Neural cell (in vitro differentiated cells): Measurements from ENCODE around the gene MYO1D. TPM values are rescaled to one million over a fixed set of nuclear protein-coding genes. Genes with fewer than 3 reads are reported as not detected.

ENCODE experiments used
- H2AFZ ChIP-seq: fragments of 200-600, 300-800 bp; sonication (generic), shearing (Covaris generic); 2 replicates; pipeline ENCODE4 v1.6.0; 2014; ENCODE audit warnings: low read depth, mild to moderate bottlenecking, antibody characterized with exemption, low read length, moderate library complexity
- H3F3A ChIP-seq: fragments of 200-600 bp; shearing (Covaris generic); 2 replicates; pipeline ENCODE4 v1.6.1; 2016; ENCODE audit warnings: mild to moderate bottlenecking, moderate library complexity, mixed read lengths, antibody characterized with exemption, low read length; ENCODE audit not compliant: insufficient read depth, poor library complexity, severe bottlenecking
- H3K27ac ChIP-seq: fragments of 200-600, 300-800 bp; sonication (generic), shearing (Covaris generic); 2 replicates; pipeline ENCODE4 v1.5.1; 2014; ENCODE audit warnings: mild to moderate bottlenecking, low read length, moderate library complexity
- H3K27me3 ChIP-seq: fragments of 300-800, 200-600 bp; sonication (generic), shearing (Covaris generic); 2 replicates; pipeline ENCODE4 v1.6.0; 2014; ENCODE audit warnings: mild to moderate bottlenecking, low read depth, low read length, moderate library complexity; ENCODE audit not compliant: insufficient read depth
- H3K36me3 ChIP-seq: fragments of 300-800, 200-600 bp; sonication (generic), shearing (Covaris generic); 2 replicates; pipeline ENCODE4 v1.5.1; 2014; ENCODE audit warnings: mild to moderate bottlenecking, antibody characterized with exemption, low read length, moderate library complexity; ENCODE audit not compliant: insufficient read depth
- H3K4me2 ChIP-seq: fragments of 300-800, 200-600 bp; sonication (generic), shearing (Covaris generic); 2 replicates; pipeline ENCODE4 v1.6.0; 2014; ENCODE audit warnings: mild to moderate bottlenecking, low read length
- H3K4me3 ChIP-seq: fragments of 300-800, 200-600 bp; sonication (generic), shearing (Covaris generic); 2 replicates; pipeline ENCODE4 v1.5.1; 2014; ENCODE audit warnings: mild to moderate bottlenecking, low read length, moderate library complexity
- H3K79me2 ChIP-seq: fragments of 200-600 bp; shearing (Covaris generic); replicated peaks from 2 replicates; pipeline ENCODE4 v1.6.0; 2014; ENCODE audit warnings: mild to moderate bottlenecking, low read length, moderate library complexity; ENCODE audit not compliant: insufficient read depth
- H3K9ac ChIP-seq: fragments of 300-800, 200-600 bp; sonication (generic), shearing (Covaris generic); 2 replicates; pipeline ENCODE4 v1.6.1; 2016; ENCODE audit warnings: mild to moderate bottlenecking, low read length, mixed read lengths
- H3K9me2 ChIP-seq: fragments of 200-600 bp; shearing (Covaris generic); 2 replicates; pipeline ENCODE4 v1.6.1; 2016; ENCODE audit warnings: mild to moderate bottlenecking, low read length, mixed read lengths; ENCODE audit not compliant: insufficient read depth
- H3K9me3 ChIP-seq: fragments of 200-600, 300-800 bp; sonication (generic), shearing (Covaris generic); 2 replicates; pipeline ENCODE4 v1.6.1; 2016; ENCODE audit warnings: mild to moderate bottlenecking, mixed run types, low read length, moderate library complexity, mixed read lengths
- H4K20me1 ChIP-seq: fragments of 200-600 bp; shearing (Covaris generic); 2 replicates; pipeline ENCODE4 v1.6.1; 2016; ENCODE audit warnings: mild to moderate bottlenecking, mixed run types; ENCODE audit not compliant: insufficient read depth
- EP300 ChIP-seq: fragments of 450-650 bp; conservative IDR thresholded peaks from 2 replicates; pipeline ENCODE4 v1.6.1; 2014; ENCODE audit warnings: antibody characterized with exemption, mild to moderate bottlenecking, moderate library complexity; ENCODE audit not compliant: poor library complexity, severe bottlenecking
- EZH2 ChIP-seq: fragments of 200-600, 300-800 bp; shearing (Covaris generic), sonication (generic); IDR thresholded peaks from 2 replicates; pipeline ENCODE4 v1.6.1; 2014; ENCODE audit warnings: antibody characterized with exemption, low read length, borderline replicate concordance, mild to moderate bottlenecking; ENCODE audit not compliant: insufficient read depth, poor library complexity, severe bottlenecking
- MXI1 ChIP-seq: fragments of 450-650 bp; conservative IDR thresholded peaks from 2 replicates; pipeline ENCODE4 v1.6.1; 2014; ENCODE audit warnings: antibody characterized with exemption, mild to moderate bottlenecking; ENCODE audit not compliant: poor library complexity, severe bottlenecking
- POLR2AphosphoS5 ChIP-seq: IDR thresholded peaks from 2 replicates; pipeline ENCODE4 v1.6.1; 2012
- RAD21 ChIP-seq: fragments of 450-650 bp; conservative IDR thresholded peaks from 2 replicates; pipeline ENCODE4 v1.6.1; 2014; ENCODE audit warnings: antibody characterized with exemption, mild to moderate bottlenecking, moderate library complexity
- SMC3 ChIP-seq: fragments of 450-650 bp; conservative IDR thresholded peaks from 2 replicates; pipeline ENCODE4 v1.6.1; 2014; ENCODE audit warnings: antibody characterized with exemption, mild to moderate bottlenecking, moderate library complexity; ENCODE audit not compliant: poor library complexity
- TAF1 ChIP-seq: IDR thresholded peaks from 2 replicates; pipeline ENCODE4 v1.6.1; 2012; ENCODE audit warnings: low read depth
- polyA plus RNA-seq: library from polyadenylated mRNA; depleted of rRNA; stranded (reverse); fragments of >200 nt; gene quantifications from 2 replicates; pipeline ENCODE4 v1.2.3, GENCODE V29; 2014
- TF ChIP-seq, protein P1 (sequence below): fragments of 450-650 bp; IDR thresholded peaks from 2 replicates; pipeline ENCODE4 v1.5.1; 2014; ENCODE audit warnings: antibody characterized with exemption, mild to moderate bottlenecking, moderate library complexity; ENCODE audit not compliant: poor library complexity, severe bottlenecking
- TF ChIP-seq, protein P2 (sequence below): IDR thresholded peaks from 2 replicates; pipeline ENCODE4 v1.6.1; 2012; ENCODE audit warnings: borderline replicate concordance

Gene MYO1D
- polyA plus RNA-seq, 1 donor from 2014 or later: 10.7 TPM

DNA sequence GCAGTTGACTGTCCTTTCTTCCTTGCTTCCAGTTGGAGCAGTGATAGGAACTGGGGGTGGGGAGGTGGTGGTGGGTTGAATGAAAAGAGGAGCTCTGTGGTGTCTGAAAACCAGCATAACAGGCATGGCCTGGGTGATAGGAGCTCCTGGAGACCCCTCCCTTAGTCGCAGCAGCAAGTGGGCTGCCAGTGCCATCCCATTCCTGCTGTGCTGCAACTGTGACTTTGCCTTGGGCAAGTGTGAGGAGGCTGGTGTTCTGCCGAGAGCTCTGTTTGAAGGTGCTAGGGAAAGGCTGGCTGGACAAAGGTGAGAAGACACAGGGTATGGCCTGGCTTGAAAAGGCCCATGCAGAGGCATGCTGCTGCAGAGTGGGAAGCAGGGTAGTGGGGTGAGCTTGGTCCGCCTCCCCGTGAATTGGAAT lies 392.9 kb downstream of the MYO1D start:
- no peaks in the 10 kb centered on the region for H4K20me1 ChIP-seq
- peaks cover 16% of the 10 kb centered on the region for H3K79me2 ChIP-seq
- H3K9me2 ChIP-seq: no peaks in the 10 kb centered on the region
- H3F3A ChIP-seq: peaks cover 3% of the 10 kb centered on the region
- H3K36me3 ChIP-seq: peaks cover 16% of the 10 kb centered on the region
- no peak overlapping the region for H3K4me2 ChIP-seq
- H3K27me3 ChIP-seq: no peaks in the 10 kb centered on the region
- H3K4me3 ChIP-seq: peak overlapping the region; percentile 26
- no peaks in the 10 kb centered on the region for H3K9me3 ChIP-seq
- peak overlapping the region; percentile 89 for H3K27ac ChIP-seq
- peak; percentile 3 for TF ChIP-seq MXI1
- TF ChIP-seq, protein P1, sequence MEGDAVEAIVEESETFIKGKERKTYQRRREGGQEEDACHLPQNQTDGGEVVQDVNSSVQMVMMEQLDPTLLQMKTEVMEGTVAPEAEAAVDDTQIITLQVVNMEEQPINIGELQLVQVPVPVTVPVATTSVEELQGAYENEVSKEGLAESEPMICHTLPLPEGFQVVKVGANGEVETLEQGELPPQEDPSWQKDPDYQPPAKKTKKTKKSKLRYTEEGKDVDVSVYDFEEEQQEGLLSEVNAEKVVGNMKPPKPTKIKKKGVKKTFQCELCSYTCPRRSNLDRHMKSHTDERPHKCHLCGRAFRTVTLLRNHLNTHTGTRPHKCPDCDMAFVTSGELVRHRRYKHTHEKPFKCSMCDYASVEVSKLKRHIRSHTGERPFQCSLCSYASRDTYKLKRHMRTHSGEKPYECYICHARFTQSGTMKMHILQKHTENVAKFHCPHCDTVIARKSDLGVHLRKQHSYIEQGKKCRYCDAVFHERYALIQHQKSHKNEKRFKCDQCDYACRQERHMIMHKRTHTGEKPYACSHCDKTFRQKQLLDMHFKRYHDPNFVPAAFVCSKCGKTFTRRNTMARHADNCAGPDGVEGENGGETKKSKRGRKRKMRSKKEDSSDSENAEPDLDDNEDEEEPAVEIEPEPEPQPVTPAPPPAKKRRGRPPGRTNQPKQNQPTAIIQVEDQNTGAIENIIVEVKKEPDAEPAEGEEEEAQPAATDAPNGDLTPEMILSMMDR: no peak
- no peak for TF ChIP-seq EZH2
- peak overlapping the region; percentile 63 for H3K9ac ChIP-seq
- peak overlapping the region; percentile 7 for H2AFZ ChIP-seq

- Histone ChIP-seq H3K4me2 (no peak overlapping the region), H3K4me3 (peak overlapping the region; percentile 26), H3K36me3 (peaks cover 16% of the 10 kb centered on the region), H3K27me3 (no peaks in the 10 kb centered on the region), H3K9me3 (no peaks in the 10 kb centered on the region), H3K27ac (peak overlapping the region; percentile 89), H3K9ac (peak overlapping the region; percentile 63), H3K9me2 (no peaks in the 10 kb centered on the region), H3K79me2 (peaks cover 11% of the 10 kb centered on the region), H4K20me1 (no peaks in the 10 kb centered on the region), H3F3A (peaks cover 3% of the 10 kb centered on the region), H2AFZ (peak overlapping the region; percentile 7)
- TF ChIP-seq RAD21 (peak; percentile 99), EZH2 (no peak), POLR2AphosphoS5 (peak; percentile 43), SMC3 (peak; percentile 99), MXI1 (peak; percentile 32), TAF1 (no peak), EP300 (peak; percentile 61)
- TF ChIP-seq, protein P1: peak; percentile 98
- TF ChIP-seq, protein P2, sequence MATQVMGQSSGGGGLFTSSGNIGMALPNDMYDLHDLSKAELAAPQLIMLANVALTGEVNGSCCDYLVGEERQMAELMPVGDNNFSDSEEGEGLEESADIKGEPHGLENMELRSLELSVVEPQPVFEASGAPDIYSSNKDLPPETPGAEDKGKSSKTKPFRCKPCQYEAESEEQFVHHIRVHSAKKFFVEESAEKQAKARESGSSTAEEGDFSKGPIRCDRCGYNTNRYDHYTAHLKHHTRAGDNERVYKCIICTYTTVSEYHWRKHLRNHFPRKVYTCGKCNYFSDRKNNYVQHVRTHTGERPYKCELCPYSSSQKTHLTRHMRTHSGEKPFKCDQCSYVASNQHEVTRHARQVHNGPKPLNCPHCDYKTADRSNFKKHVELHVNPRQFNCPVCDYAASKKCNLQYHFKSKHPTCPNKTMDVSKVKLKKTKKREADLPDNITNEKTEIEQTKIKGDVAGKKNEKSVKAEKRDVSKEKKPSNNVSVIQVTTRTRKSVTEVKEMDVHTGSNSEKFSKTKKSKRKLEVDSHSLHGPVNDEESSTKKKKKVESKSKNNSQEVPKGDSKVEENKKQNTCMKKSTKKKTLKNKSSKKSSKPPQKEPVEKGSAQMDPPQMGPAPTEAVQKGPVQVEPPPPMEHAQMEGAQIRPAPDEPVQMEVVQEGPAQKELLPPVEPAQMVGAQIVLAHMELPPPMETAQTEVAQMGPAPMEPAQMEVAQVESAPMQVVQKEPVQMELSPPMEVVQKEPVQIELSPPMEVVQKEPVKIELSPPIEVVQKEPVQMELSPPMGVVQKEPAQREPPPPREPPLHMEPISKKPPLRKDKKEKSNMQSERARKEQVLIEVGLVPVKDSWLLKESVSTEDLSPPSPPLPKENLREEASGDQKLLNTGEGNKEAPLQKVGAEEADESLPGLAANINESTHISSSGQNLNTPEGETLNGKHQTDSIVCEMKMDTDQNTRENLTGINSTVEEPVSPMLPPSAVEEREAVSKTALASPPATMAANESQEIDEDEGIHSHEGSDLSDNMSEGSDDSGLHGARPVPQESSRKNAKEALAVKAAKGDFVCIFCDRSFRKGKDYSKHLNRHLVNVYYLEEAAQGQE: peak; percentile 86
Measured at GRCh38 chr17:32483451-32484019, 393.4 kb downstream of the MYO1D start.
